Keratinocyte (primary cell): ENCODE data around the gene CCT3. TPM values are rescaled to one million over a fixed set of nuclear protein-coding genes. Genes with fewer than 3 reads are reported as not detected.

Experiments used
- DNase-seq: peaks from one replicate; pipeline ENCODE4 v3.0.0-alpha.2; 2011; ENCODE audit warnings: low read depth, missing footprints, low spot score
- FAIRE-seq: peaks from 2 replicates; lab custom pipeline; 2011; peaks lifted over from hg19 to GRCh38; lab: Jason Lieb, UNC
- H2AFZ ChIP-seq: 2 replicates; pipeline ENCODE4 v1.6.0; 2012; ENCODE audit warnings: low read length, control low read depth, inconsistent platforms; ENCODE audit not compliant: control insufficient read depth
- H3K27ac ChIP-seq: 2 replicates; pipeline ENCODE4 v1.5.1; 2011; ENCODE audit warnings: low read length; ENCODE audit not compliant: control insufficient read depth, insufficient read depth
- H3K27me3 ChIP-seq: 3 replicates; pipeline ENCODE4 v1.6.0; 2011; ENCODE audit warnings: low read length; ENCODE audit not compliant: control insufficient read depth, insufficient read depth; ENCODE audit errors: extremely low read depth
- H3K36me3 ChIP-seq, 2 experiments: 2 replicates in 1 of 2; 3 replicates in 1 of 2; pipeline ENCODE4 v1.5.1; 2011; ENCODE audit warnings: low read length in 2 of 2, mild to moderate bottlenecking in 1 of 2; ENCODE audit not compliant: control insufficient read depth in 2 of 2, insufficient read depth in 2 of 2; ENCODE audit errors: extremely low read depth in 1 of 2
- H3K4me1 ChIP-seq: 3 replicates; pipeline ENCODE4 v1.5.1; 2011; ENCODE audit warnings: low read length; ENCODE audit not compliant: control insufficient read depth, insufficient read depth; ENCODE audit errors: extremely low read depth
- H3K4me2 ChIP-seq: 3 replicates; pipeline ENCODE4 v1.6.0; 2011; ENCODE audit warnings: low read depth, low read length; ENCODE audit not compliant: control insufficient read depth, insufficient read depth; ENCODE audit errors: extremely low read depth
- H3K4me3 ChIP-seq, 3 experiments: fragments of 200-600 bp in 1 of 3; sonication (generic) in 1 of 3; 2 replicates in 2 of 3; 3 replicates in 1 of 3; pipeline ENCODE4 v1.5.1; 2011 to 2016; ENCODE audit warnings: low read length in 3 of 3, mild to moderate bottlenecking in 3 of 3, control low read depth in 2 of 3, inconsistent platforms in 1 of 3, low read depth in 1 of 3, mixed read lengths in 1 of 3, mixed run types in 1 of 3, moderate library complexity in 1 of 3; ENCODE audit not compliant: control insufficient read depth in 2 of 3, insufficient read depth in 2 of 3; ENCODE audit errors: extremely low read depth in 1 of 3
- H3K79me2 ChIP-seq: 2 replicates; pipeline ENCODE4 v1.6.0; 2012; ENCODE audit warnings: low read length; ENCODE audit not compliant: control insufficient read depth, insufficient read depth
- H3K9ac ChIP-seq: 3 replicates; pipeline ENCODE4 v1.6.0; 2011; ENCODE audit warnings: low read length; ENCODE audit not compliant: control insufficient read depth, insufficient read depth; ENCODE audit errors: extremely low read depth
- H3K9me1 ChIP-seq: 3 replicates; pipeline ENCODE4 v1.6.0; 2011; ENCODE audit warnings: low read length; ENCODE audit not compliant: control insufficient read depth, insufficient read depth; ENCODE audit errors: extremely low read depth
- H3K9me3 ChIP-seq: 2 replicates; pipeline ENCODE4 v1.5.1; 2012; ENCODE audit warnings: low read depth, low read length; ENCODE audit not compliant: control insufficient read depth
- H4K20me1 ChIP-seq: 3 replicates; pipeline ENCODE4 v1.6.0; 2011; ENCODE audit warnings: low read length; ENCODE audit not compliant: control insufficient read depth, insufficient read depth; ENCODE audit errors: extremely low read depth
- EZH2 ChIP-seq: IDR thresholded peaks from one replicate; pipeline ENCODE4 v1.6.1; 2012; ENCODE audit warnings: inconsistent platforms, mild to moderate bottlenecking, low read length, moderate library complexity
- dilution Hi-C: fragments of 300-500 bp; cut with MboI; formaldehyde crosslinking; loops from one replicate; pipeline ENCODE4 v1.7.0; 2020; ENCODE audit warnings: low sequenced_read_pairs; ENCODE audit not compliant: extremely low pct_ligation_motif_present
- polyA plus RNA-seq, 5 experiments: library from polyadenylated mRNA; depleted of rRNA in 3 of 5; stranded (reverse) in 3 of 5; stranded (forward) in 1 of 5; unstranded in 1 of 5; fragments of >200 nt; gene quantifications; 1 replicate in 1 of 5; 2 replicates in 3 of 5; 3 replicates in 1 of 5; pipeline versions ENCODE4 v1.2.1 to v1.2.3, GENCODE V29; 2011 to 2012; ENCODE audit warnings: missing spikeins in 2 of 5, low read depth in 1 of 5, low replicate concordance in 1 of 5
- TF ChIP-seq, protein P1 (sequence below), 3 experiments: IDR thresholded peaks in 1 of 3; conservative IDR thresholded peaks in 1 of 3; optimal IDR thresholded peaks in 1 of 3; 2 replicates in 2 of 3; 3 replicates in 1 of 3; pipeline versions ENCODE3 to v1.5.1; 2011; ENCODE audit warnings: low read length in 3 of 3, mild to moderate bottlenecking in 3 of 3, moderate library complexity in 2 of 3, control low read depth in 1 of 3, inconsistent platforms in 1 of 3; ENCODE audit not compliant: insufficient read depth in 2 of 3; ENCODE audit errors: extremely low read depth in 1 of 3

CCT3 gene
- polyA plus RNA-seq, 1 donor (not counting 4 experiments of a cell fraction or from before 2014, with no cell fraction given), result 530 TPM

- H3K4me3 ChIP-seq, result no peak overlapping the region
- no peaks in the 10 kb centered on the region for H4K20me1 ChIP-seq
- H3K9me1 ChIP-seq, result no peaks in the 10 kb centered on the region
- dilution Hi-C loops, result no loop called here
- peaks cover 13% of the 10 kb centered on the region for H3K27me3 ChIP-seq
- DNase-seq (no peak), FAIRE-seq (no peak)
- H3K9ac ChIP-seq, result no peak overlapping the region
- H2AFZ ChIP-seq, result no peak overlapping the region
- H3K9me3 ChIP-seq, result no peaks in the 10 kb centered on the region
- no peaks in the 10 kb centered on the region for H3K4me1 ChIP-seq
- H3K79me2 ChIP-seq, result no peaks in the 10 kb centered on the region
- H3K27ac ChIP-seq, result no peak overlapping the region
- H3K4me2 ChIP-seq, result no peak overlapping the region
- no peaks in the 10 kb centered on the region for H3K36me3 ChIP-seq
- TF ChIP-seq EZH2, result no peak
- TF ChIP-seq, protein P1, sequence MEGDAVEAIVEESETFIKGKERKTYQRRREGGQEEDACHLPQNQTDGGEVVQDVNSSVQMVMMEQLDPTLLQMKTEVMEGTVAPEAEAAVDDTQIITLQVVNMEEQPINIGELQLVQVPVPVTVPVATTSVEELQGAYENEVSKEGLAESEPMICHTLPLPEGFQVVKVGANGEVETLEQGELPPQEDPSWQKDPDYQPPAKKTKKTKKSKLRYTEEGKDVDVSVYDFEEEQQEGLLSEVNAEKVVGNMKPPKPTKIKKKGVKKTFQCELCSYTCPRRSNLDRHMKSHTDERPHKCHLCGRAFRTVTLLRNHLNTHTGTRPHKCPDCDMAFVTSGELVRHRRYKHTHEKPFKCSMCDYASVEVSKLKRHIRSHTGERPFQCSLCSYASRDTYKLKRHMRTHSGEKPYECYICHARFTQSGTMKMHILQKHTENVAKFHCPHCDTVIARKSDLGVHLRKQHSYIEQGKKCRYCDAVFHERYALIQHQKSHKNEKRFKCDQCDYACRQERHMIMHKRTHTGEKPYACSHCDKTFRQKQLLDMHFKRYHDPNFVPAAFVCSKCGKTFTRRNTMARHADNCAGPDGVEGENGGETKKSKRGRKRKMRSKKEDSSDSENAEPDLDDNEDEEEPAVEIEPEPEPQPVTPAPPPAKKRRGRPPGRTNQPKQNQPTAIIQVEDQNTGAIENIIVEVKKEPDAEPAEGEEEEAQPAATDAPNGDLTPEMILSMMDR (optimal IDR thresholded peaks at IDR 0.05 in 1 of 3, IDR thresholded peaks at IDR 0.05 in 1 of 3, conservative IDR thresholded peaks at IDR 0.05 in 1 of 3; ENCODE audit: extremely low read depth in 1 of 3, insufficient read depth in 2 of 3, low read length in 3 of 3), result no peak
Observed at GRCh38 chr1:156376146-156376545, 38.1 kb upstream of the CCT3 start.

DNA sequence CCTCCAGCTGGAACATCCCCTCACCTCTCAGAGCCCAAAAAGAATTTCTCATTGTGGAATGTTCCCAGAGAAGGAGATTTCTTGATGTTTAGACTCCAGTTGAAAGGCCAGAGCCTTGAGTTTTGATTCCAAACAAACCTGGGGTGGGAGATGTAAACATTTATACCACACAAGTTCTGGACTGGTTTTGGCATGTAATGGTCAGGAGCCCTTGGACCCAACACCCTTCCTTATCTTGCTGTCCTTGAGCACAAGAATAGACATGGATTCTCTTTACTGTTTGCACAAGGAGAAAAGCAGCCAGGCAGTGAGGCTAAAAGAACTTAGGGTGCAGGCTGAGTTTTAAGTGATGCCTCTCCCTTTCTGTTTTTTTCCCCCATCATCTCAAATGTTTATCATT, 35.5 kb upstream of the CCT3 start:
- Histone ChIP-seq H3K9me1 (no peaks in the 10 kb centered on the region), H3K4me3 (no peak overlapping the region), H3K79me2 (no peaks in the 10 kb centered on the region), H3K4me1 (no peaks in the 10 kb centered on the region), H3K36me3 (no peaks in the 10 kb centered on the region), H3K9me3 (no peaks in the 10 kb centered on the region), H3K27ac (no peak overlapping the region), H3K4me2 (no peak overlapping the region), H3K27me3 (peaks cover 13% of the 10 kb centered on the region), H3K9ac (no peak overlapping the region), H2AFZ (no peak overlapping the region), H4K20me1 (no peaks in the 10 kb centered on the region)
- dilution Hi-C loops, result no loop called here
- TF ChIP-seq, protein P1 (optimal IDR thresholded peaks at IDR 0.05 in 1 of 3, IDR thresholded peaks at IDR 0.05 in 1 of 3, conservative IDR thresholded peaks at IDR 0.05 in 1 of 3; ENCODE audit: extremely low read depth in 1 of 3, insufficient read depth in 2 of 3, low read length in 3 of 3), result no peak
- no peak for TF ChIP-seq EZH2
- DNase-seq (no peak), FAIRE-seq (no peak)
